Esophagus muscularis mucosa (tissue), 4 donors: ENCODE results near the gene RTEL1. TPM values are rescaled to one million over a fixed set of nuclear protein-coding genes. Genes with fewer than 3 reads are reported as not detected.

Experiments
- DNase-seq: peaks from one replicate; pipeline ENCODE4 v3.0.0-alpha.2; 2017; ENCODE audit errors: extremely low spot score
- H3K27ac ChIP-seq, 4 donors: fragments of 200-600 bp; sonication (generic); replicated peaks in 1 of 4; 1 replicate in 3 of 4; 2 replicates in 1 of 4; pipeline ENCODE4 v1.5.1; 2016 to 2019; ENCODE audit warnings: mild to moderate bottlenecking in 1 of 4
- H3K27me3 ChIP-seq, 4 donors: fragments of 200-600 bp; sonication (generic); one replicate each; pipeline versions ENCODE4 v1.5.1 to v1.6.0; 2016 to 2019
- H3K36me3 ChIP-seq, 4 donors: fragments of 200-600 bp; sonication (generic); one replicate each; pipeline ENCODE4 v1.5.1; 2016 to 2019
- H3K4me1 ChIP-seq, 4 donors: fragments of 200-600 bp; sonication (generic); one replicate each; pipeline ENCODE4 v1.5.1; 2016 to 2019
- H3K4me3 ChIP-seq, 4 donors: fragments of 200-600 bp; sonication (generic); 1 replicate in 2 of 4; 2 replicates in 2 of 4; pipeline ENCODE4 v1.5.1; 2016 to 2019; ENCODE audit warnings: mild to moderate bottlenecking in 4 of 4, moderate library complexity in 1 of 4
- H3K9me3 ChIP-seq, 4 donors: fragments of 200-600 bp; sonication (generic); 1 replicate in 3 of 4; 2 replicates in 1 of 4; pipeline ENCODE4 v1.5.1; 2016 to 2019
- EP300 ChIP-seq: sonication (generic); formaldehyde crosslinking; IDR thresholded peaks from one replicate; pipeline ENCODE4 v1.6.1; 2017; ENCODE audit warnings: antibody characterized with exemption
- POLR2A ChIP-seq: fragments of 450-650 bp; IDR thresholded peaks from one replicate; pipeline ENCODE4 v1.6.1; 2017; ENCODE audit warnings: antibody characterized with exemption, moderate library complexity, mild to moderate bottlenecking, low read depth
- POLR2AphosphoS5 ChIP-seq, 2 donors: sonication (generic); formaldehyde crosslinking; IDR thresholded peaks; one replicate each; pipeline ENCODE4 v1.6.1; 2017; ENCODE audit warnings: antibody characterized with exemption in 2 of 2
- WGBS: methylation state at CpG from one replicate; pipeline ENCODE4 v1.1.5; 2018; 5-methylcytosine and 5-hydroxymethylcytosine counted together
- intact Hi-C: fragments of 100-400 bp; cut with DNase I; formaldehyde crosslinking; loops from one replicate; pipeline ENCODE4 v1.15.1; 2023
- total RNA-seq, 4 donors: library from RNA; depleted of rRNA; stranded (reverse); fragments of >200 nt; gene quantifications; one replicate each; pipeline versions ENCODE4 v1.1.0 to v1.2.1, GENCODE V29; 2016
- TF ChIP-seq, protein P1 (sequence below), 3 experiments: fragments of 200-600 bp in 2 of 3; fragments of 450-650 bp in 1 of 3; sonication (generic) in 2 of 3; IDR thresholded peaks; one replicate each; pipeline ENCODE4 v1.5.1; 2017 to 2019; ENCODE audit warnings: antibody characterized with exemption in 3 of 3, mild to moderate bottlenecking in 2 of 3, moderate library complexity in 1 of 3

The RTEL1 gene
- total RNA-seq, 4 donors from 2014 or later = 8.4 to 13.4 (median 9.6) TPM

DNA sequence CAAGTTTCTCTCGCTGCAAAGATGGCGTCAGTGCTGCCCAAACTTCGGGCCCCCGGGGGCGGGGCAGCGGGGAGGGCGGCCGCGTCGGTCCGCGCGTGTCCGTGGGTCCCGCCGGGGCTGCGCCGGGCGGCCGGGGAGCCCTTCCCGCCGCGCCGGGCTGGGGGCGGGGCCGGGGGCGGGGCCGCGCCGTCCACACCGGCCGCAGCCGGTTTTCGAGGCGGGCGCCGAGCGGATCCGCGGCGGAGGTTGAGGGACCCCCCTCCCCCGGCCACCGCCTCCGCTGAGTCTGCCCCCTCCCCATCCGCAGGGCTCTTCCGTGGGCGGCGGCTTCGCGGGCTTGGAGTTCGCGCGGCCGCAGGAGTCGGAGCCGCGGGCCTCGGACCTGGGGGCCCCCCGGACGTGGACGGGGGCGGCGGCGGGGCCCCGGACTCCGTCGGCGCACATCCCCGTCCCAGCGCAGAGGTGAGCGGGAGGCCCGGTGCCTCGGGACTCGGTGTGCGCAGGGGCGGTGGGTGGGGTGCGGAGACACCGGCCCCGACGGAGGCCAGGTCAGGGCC is 82.0 kb downstream of the RTEL1 start:
- Histone ChIP-seq H3K27me3 (no peaks in the 10 kb centered on the region), H3K36me3 (peaks cover 16 to 51% (median 42%) of the 10 kb centered on the region in 4 donors), H3K9me3 (no peaks in the 10 kb centered on the region), H3K4me3 (peak overlapping the region; percentile 74 to 87 (median 78)), H3K27ac (peak overlapping the region; percentile 89 to 99 (median 96)), H3K4me1 (peaks cover 39 to 64% (median 53%) of the 10 kb centered on the region in 4 donors)
- no peak for DNase-seq
- no peak for TF ChIP-seq EP300
- TF ChIP-seq, protein P1, sequence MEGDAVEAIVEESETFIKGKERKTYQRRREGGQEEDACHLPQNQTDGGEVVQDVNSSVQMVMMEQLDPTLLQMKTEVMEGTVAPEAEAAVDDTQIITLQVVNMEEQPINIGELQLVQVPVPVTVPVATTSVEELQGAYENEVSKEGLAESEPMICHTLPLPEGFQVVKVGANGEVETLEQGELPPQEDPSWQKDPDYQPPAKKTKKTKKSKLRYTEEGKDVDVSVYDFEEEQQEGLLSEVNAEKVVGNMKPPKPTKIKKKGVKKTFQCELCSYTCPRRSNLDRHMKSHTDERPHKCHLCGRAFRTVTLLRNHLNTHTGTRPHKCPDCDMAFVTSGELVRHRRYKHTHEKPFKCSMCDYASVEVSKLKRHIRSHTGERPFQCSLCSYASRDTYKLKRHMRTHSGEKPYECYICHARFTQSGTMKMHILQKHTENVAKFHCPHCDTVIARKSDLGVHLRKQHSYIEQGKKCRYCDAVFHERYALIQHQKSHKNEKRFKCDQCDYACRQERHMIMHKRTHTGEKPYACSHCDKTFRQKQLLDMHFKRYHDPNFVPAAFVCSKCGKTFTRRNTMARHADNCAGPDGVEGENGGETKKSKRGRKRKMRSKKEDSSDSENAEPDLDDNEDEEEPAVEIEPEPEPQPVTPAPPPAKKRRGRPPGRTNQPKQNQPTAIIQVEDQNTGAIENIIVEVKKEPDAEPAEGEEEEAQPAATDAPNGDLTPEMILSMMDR (IDR thresholded peaks at IDR 0.05) = no peak
- 0% methylated on average over 18 of the region's 80 CpGs for WGBS
- intact Hi-C loops = no loop called here

GRCh38 chr20:63740627-63741353 is 82.7 kb downstream of the RTEL1 start:
- Histone ChIP-seq H3K4me1 (peaks cover 39 to 64% (median 53%) of the 10 kb centered on the region in 4 donors), H3K4me3 (peak overlapping the region; percentile 74 to 87 (median 78)), H3K9me3 (no peaks in the 10 kb centered on the region), H3K27me3 (no peaks in the 10 kb centered on the region), H3K36me3 (peaks cover 12 to 48% (median 39%) of the 10 kb centered on the region in 4 donors), H3K27ac (peak overlapping the region; percentile 89 to 99 (median 96))
- TF ChIP-seq POLR2A (no peak), EP300 (no peak), POLR2AphosphoS5 (IDR thresholded peaks at IDR 0.05) (peak; percentile 79 to 84)
- TF ChIP-seq, protein P1 (IDR thresholded peaks at IDR 0.05) = peak; percentile 10 to 41 (median 31)
- intact Hi-C loops = no loop called here
- 9% methylated on average over 10 of the region's 29 CpGs for WGBS
- DNase-seq = peak; percentile 97

GRCh38 chr20:63741354-63741675 is 83.2 kb downstream of the RTEL1 start:
- Histone ChIP-seq H3K4me1 (peaks cover 39 to 60% (median 53%) of the 10 kb centered on the region in 4 donors), H3K27ac (peak overlapping the region; percentile 89 to 99 (median 96)), H3K36me3 (peaks cover 12 to 48% (median 40%) of the 10 kb centered on the region in 4 donors), H3K27me3 (no peaks in the 10 kb centered on the region), H3K9me3 (no peaks in the 10 kb centered on the region), H3K4me3 (peak overlapping the region; percentile 74 to 87 (median 78))
- WGBS = 25% methylated on average over 5 of the region's 6 CpGs
- DNase-seq = no peak
- TF ChIP-seq POLR2AphosphoS5 (IDR thresholded peaks at IDR 0.05) = no peak
- no peak for TF ChIP-seq EP300
- TF ChIP-seq, protein P1 (IDR thresholded peaks at IDR 0.05) = no peak
- TF ChIP-seq POLR2A = no peak
- intact Hi-C loops = no loop called here

DNA sequence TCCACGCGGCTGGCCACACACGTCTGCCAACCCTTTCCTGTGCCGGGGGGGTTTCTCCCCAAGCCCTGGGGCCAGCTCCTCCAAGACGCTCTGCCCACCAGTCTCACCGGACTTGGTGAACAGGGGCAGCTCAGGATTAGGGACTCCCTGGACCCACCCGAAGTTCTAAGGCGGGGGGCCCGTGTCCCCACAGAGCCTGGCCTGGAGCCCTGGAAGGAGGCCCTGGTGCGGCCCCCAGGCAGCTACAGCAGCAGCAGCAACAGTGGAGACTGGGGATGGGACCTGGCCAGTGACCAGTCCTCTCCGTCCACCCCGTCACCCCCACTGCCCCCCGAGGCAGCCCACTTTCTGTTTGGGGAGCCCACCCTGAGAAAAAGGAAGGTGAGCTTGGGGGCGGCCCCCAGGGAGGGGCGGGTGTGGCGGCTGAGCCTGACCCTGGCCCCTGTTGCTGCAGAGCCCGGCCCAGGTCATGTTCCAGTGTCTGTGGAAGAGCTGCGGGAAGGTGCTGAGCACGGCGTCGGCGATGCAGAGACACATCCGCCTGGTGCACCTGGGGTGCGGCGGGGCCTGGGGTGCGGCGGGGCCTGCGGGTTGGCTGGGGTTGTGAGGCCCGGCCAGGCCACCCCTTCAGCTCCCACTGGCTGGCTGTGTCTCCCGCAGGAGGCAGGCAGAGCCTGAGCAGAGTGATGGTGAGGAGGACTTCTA is 83.7 kb downstream of the RTEL1 start:
- intact Hi-C loops = no loop called here
- no peak for DNase-seq
- TF ChIP-seq, protein P1 (IDR thresholded peaks at IDR 0.05) = no peak
- no peak for TF ChIP-seq POLR2A
- H3K9me3 ChIP-seq = no peaks in the 10 kb centered on the region
- H3K4me1 ChIP-seq = peaks cover 39 to 56% (median 51%) of the 10 kb centered on the region in 4 donors
- WGBS = 79% methylated on average over 24 of the region's 30 CpGs
- H3K36me3 ChIP-seq = peaks cover 12 to 50% (median 42%) of the 10 kb centered on the region in 4 donors
- H3K27me3 ChIP-seq = no peaks in the 10 kb centered on the region
- peak overlapping the region in 3 of 4 donors; percentile 74 to 79 (median 77) for H3K4me3 ChIP-seq
- peak overlapping the region; percentile 89 to 99 (median 96) for H3K27ac ChIP-seq
